ENCODE measurements around the gene ATOSB. TPM values are rescaled to one million over a fixed set of nuclear protein-coding genes. Genes with fewer than 3 reads are reported as not detected.

ATOSB gene
- total and polyA plus RNA-seq, 2 experiments from 2014 or later = 2.3 to 6.1 TPM

GRCh38 chr9:35056571-35057270 lies 58.9 kb downstream of the ATOSB start:
- Mint-ChIP-seq H3K9me3 (no peaks in the 10 kb centered on the region), H3K27ac (no peak overlapping the region), H3K4me3 (no peak overlapping the region), H3K4me1 (no peaks in the 10 kb centered on the region), H3K36me3 (ENCODE audit: low read depth) (peaks cover 97% of the 10 kb centered on the region), H3K27me3 (ENCODE audit: insufficient read depth, low read depth, poor library complexity) (peaks cover 5% of the 10 kb centered on the region)
- Histone ChIP-seq H3K27ac (ENCODE audit: low read depth) (0 out of 2 replicates have a peak overlapping the region, but pooled peaks have one; percentile 14), H3K79me2 (replicated peaks; ENCODE audit: insufficient read depth) (no peaks in the 10 kb centered on the region; the same call in 1 of the 2 replicates), H3K4me2 (no peak overlapping the region), H3K9me2 (ENCODE audit: insufficient read depth) (no peaks in the 10 kb centered on the region), H3F3A (replicated peaks; ENCODE audit: low read depth) (peaks cover 42% of the 10 kb centered on the region), H3K36me3 (ENCODE audit: insufficient read depth) (peaks cover 71% of the 10 kb centered on the region), H4K20me1 (replicated peaks; ENCODE audit: insufficient read depth) (peaks cover 28% of the 10 kb centered on the region), H3K4me3 (no peak overlapping the region), H3K4me1 (ENCODE audit: insufficient read depth) (no peaks in the 10 kb centered on the region), H3K27me3 (ENCODE audit: insufficient read depth) (no peaks in the 10 kb centered on the region), H2AFZ (no peak overlapping the region)
- ATAC-seq = peak; percentile 13; the same call in 1 of the 3 replicates
- DNase-seq (ENCODE audit: low spot score) = no peak
- TF ChIP-seq EZH2 (IDR thresholded peaks at IDR 0.05; ENCODE audit: low read depth, unreplicated experiment) = no peak
- TF ChIP-seq EZH2phosphoT487 (IDR thresholded peaks at IDR 0.05; ENCODE audit: unreplicated experiment) = no peak
- TF ChIP-seq, protein P1, sequence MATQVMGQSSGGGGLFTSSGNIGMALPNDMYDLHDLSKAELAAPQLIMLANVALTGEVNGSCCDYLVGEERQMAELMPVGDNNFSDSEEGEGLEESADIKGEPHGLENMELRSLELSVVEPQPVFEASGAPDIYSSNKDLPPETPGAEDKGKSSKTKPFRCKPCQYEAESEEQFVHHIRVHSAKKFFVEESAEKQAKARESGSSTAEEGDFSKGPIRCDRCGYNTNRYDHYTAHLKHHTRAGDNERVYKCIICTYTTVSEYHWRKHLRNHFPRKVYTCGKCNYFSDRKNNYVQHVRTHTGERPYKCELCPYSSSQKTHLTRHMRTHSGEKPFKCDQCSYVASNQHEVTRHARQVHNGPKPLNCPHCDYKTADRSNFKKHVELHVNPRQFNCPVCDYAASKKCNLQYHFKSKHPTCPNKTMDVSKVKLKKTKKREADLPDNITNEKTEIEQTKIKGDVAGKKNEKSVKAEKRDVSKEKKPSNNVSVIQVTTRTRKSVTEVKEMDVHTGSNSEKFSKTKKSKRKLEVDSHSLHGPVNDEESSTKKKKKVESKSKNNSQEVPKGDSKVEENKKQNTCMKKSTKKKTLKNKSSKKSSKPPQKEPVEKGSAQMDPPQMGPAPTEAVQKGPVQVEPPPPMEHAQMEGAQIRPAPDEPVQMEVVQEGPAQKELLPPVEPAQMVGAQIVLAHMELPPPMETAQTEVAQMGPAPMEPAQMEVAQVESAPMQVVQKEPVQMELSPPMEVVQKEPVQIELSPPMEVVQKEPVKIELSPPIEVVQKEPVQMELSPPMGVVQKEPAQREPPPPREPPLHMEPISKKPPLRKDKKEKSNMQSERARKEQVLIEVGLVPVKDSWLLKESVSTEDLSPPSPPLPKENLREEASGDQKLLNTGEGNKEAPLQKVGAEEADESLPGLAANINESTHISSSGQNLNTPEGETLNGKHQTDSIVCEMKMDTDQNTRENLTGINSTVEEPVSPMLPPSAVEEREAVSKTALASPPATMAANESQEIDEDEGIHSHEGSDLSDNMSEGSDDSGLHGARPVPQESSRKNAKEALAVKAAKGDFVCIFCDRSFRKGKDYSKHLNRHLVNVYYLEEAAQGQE (IDR thresholded peaks at IDR 0.05; ENCODE audit: unreplicated experiment) = no peak
- TF ChIP-seq POLR2AphosphoS5 (IDR thresholded peaks at IDR 0.05; ENCODE audit: low read depth) = no peak
- TF ChIP-seq STAT1 (IDR thresholded peaks at IDR 0.05; ENCODE audit: unreplicated experiment) = no peak
- TF ChIP-seq JUNB (IDR thresholded peaks at IDR 0.05; ENCODE audit: unreplicated experiment) = no peak
- TF ChIP-seq ZNF331 (CRISPR knock-in tag; IDR thresholded peaks at IDR 0.05; ENCODE audit: low read depth) = no peak
- TF ChIP-seq CREB1 (CRISPR knock-in tag; IDR thresholded peaks at IDR 0.05; ENCODE audit: low read depth) = no peak
- TF ChIP-seq CTCF (conservative IDR thresholded peaks at IDR 0.05; ENCODE audit: low read depth in 2 of 2) = no peak
- TF ChIP-seq NANOG (IDR thresholded peaks at IDR 0.05; ENCODE audit: borderline replicate concordance) = no peak
- TF ChIP-seq, protein P2, sequence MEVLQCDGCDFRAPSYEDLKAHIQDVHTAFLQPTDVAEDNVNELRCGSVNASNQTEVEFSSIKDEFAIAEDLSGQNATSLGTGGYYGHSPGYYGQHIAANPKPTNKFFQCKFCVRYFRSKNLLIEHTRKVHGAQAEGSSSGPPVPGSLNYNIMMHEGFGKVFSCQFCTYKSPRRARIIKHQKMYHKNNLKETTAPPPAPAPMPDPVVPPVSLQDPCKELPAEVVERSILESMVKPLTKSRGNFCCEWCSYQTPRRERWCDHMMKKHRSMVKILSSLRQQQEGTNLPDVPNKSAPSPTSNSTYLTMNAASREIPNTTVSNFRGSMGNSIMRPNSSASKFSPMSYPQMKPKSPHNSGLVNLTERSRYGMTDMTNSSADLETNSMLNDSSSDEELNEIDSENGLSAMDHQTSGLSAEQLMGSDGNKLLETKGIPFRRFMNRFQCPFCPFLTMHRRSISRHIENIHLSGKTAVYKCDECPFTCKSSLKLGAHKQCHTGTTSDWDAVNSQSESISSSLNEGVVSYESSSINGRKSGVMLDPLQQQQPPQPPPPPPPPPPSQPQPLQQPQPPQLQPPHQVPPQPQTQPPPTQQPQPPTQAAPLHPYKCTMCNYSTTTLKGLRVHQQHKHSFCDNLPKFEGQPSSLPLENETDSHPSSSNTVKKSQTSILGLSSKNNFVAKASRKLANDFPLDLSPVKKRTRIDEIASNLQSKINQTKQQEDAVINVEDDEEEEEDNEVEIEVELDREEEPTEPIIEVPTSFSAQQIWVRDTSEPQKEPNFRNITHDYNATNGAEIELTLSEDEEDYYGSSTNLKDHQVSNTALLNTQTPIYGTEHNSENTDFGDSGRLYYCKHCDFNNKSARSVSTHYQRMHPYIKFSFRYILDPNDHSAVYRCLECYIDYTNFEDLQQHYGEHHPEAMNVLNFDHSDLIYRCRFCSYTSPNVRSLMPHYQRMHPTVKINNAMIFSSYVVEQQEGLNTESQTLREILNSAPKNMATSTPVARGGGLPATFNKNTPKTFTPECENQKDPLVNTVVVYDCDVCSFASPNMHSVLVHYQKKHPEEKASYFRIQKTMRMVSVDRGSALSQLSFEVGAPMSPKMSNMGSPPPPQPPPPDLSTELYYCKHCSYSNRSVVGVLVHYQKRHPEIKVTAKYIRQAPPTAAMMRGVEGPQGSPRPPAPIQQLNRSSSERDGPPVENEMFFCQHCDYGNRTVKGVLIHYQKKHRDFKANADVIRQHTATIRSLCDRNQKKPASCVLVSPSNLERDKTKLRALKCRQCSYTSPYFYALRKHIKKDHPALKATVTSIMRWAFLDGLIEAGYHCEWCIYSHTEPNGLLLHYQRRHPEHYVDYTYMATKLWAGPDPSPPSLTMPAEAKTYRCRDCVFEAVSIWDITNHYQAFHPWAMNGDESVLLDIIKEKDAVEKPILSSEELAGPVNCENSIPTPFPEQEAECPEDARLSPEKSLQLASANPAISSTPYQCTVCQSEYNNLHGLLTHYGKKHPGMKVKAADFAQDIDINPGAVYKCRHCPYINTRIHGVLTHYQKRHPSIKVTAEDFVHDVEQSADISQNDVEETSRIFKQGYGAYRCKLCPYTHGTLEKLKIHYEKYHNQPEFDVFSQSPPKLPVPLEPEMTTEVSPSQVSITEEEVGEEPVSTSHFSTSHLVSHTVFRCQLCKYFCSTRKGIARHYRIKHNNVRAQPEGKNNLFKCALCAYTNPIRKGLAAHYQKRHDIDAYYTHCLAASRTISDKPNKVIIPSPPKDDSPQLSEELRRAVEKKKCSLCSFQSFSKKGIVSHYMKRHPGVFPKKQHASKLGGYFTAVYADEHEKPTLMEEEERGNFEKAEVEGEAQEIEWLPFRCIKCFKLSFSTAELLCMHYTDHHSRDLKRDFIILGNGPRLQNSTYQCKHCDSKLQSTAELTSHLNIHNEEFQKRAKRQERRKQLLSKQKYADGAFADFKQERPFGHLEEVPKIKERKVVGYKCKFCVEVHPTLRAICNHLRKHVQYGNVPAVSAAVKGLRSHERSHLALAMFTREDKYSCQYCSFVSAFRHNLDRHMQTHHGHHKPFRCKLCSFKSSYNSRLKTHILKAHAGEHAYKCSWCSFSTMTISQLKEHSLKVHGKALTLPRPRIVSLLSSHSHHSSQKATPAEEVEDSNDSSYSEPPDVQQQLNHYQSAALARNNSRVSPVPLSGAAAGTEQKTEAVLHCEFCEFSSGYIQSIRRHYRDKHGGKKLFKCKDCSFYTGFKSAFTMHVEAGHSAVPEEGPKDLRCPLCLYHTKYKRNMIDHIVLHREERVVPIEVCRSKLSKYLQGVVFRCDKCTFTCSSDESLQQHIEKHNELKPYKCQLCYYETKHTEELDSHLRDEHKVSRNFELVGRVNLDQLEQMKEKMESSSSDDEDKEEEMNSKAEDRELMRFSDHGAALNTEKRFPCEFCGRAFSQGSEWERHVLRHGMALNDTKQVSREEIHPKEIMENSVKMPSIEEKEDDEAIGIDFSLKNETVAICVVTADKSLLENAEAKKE (CRISPR knock-in tag; IDR thresholded peaks at IDR 0.05) = no peak
- TF ChIP-seq ZNF114 (CRISPR knock-in tag; IDR thresholded peaks at IDR 0.05) = no peak
- TF ChIP-seq ETS1 (IDR thresholded peaks at IDR 0.05) = no peak

Measured in GM23338 (cell line).